AG04450 (cell line): ENCODE results near the gene NEMP2. TPM values are rescaled to one million over a fixed set of nuclear protein-coding genes. Genes with fewer than 3 reads are reported as not detected.
A peak's percentile ranks its signal among the peaks of the same experiment; 100 is the strongest.

Experiments
- CTCF ChIA-PET: fragments of 300-600, 350-600 bp; formaldehyde crosslinking; extraction: SDS; loops from one replicate; lab custom pipeline; 2022; ENCODE audit warnings: antibody characterized with exemption, inconsistent platforms; lab: Charles Lee
- POLR2A ChIA-PET: fragments of 350-600 bp; formaldehyde crosslinking; extraction: SDS; loops from one replicate; lab custom pipeline; 2021; ENCODE audit warnings: antibody characterized with exemption, inconsistent platforms; lab: Yijun Ruan, JAX
- DNase-seq: peaks from one replicate; pipeline ENCODE4 v3.0.0-alpha.2; 2011; ENCODE audit warnings: low read depth, low spot score
- H3K27ac ChIP-seq: one replicate; pipeline ENCODE4 v1.5.1; 2012; ENCODE audit warnings: low read depth, low read length, control low read depth
- H3K27me3 ChIP-seq: one replicate; pipeline ENCODE4 v1.6.0; 2012; ENCODE audit warnings: low read length; ENCODE audit not compliant: control insufficient read depth, insufficient read depth
- H3K4me3 ChIP-seq: 2 replicates; pipeline ENCODE4 v1.5.1; 2011; ENCODE audit warnings: mild to moderate bottlenecking, low read depth, low read length, control low read depth
- H3K9me3 ChIP-seq: 2 replicates; pipeline ENCODE4 v1.5.1; 2012; ENCODE audit warnings: low read length; ENCODE audit not compliant: control insufficient read depth, insufficient read depth
- CTCF ChIP-seq: IDR thresholded peaks from 2 replicates; pipeline ENCODE4 v1.5.1; 2011; ENCODE audit warnings: low read depth, low read length, control low read depth, inconsistent platforms
- polyA plus RNA-seq: library from polyadenylated mRNA; depleted of rRNA; stranded (reverse); fragments of >200 nt; gene quantifications from 2 replicates; pipeline ENCODE4 v1.2.3, GENCODE V29; 2011

The NEMP2 gene
- polyA plus RNA-seq, 1 experiment: 7.3 TPM

GRCh38 chr2:190528521-190529001 lies 6.0 kb downstream of the NEMP2 start:
- H3K4me3 ChIP-seq: no peak overlapping the region
- TF ChIP-seq CTCF: no peak
- DNase-seq: peak; percentile 44
- H3K9me3 ChIP-seq: no peaks in the 10 kb centered on the region
- POLR2A ChIA-PET: interaction anchor here (1.4 kb wide), 1 partner anchor 45 kb away, joined by 4 read pairs; no protein-coding TSS in a partner anchor
- peak overlapping the region; percentile 43 for H3K27ac ChIP-seq
- CTCF ChIA-PET: no interaction called here
- H3K27me3 ChIP-seq: no peaks in the 10 kb centered on the region

GRCh38 chr2:190527918-190528317 lies 6.6 kb downstream of the NEMP2 start:
- Histone ChIP-seq H3K4me3 (no peak overlapping the region), H3K9me3 (no peaks in the 10 kb centered on the region), H3K27me3 (no peaks in the 10 kb centered on the region), H3K27ac (no peak overlapping the region)
- POLR2A ChIA-PET: no interaction called here
- no peak for TF ChIP-seq CTCF
- CTCF ChIA-PET: no interaction called here
- no peak for DNase-seq

- CTCF ChIA-PET: no interaction called here
- Histone ChIP-seq H3K27ac (no peak overlapping the region), H3K9me3 (no peaks in the 10 kb centered on the region), H3K27me3 (no peaks in the 10 kb centered on the region), H3K4me3 (no peak overlapping the region)
- no peak for DNase-seq
- TF ChIP-seq CTCF: no peak
- POLR2A ChIA-PET: no interaction called here
Observed at GRCh38 chr2:190527214-190527613, 7.3 kb downstream of the NEMP2 start.

- Histone ChIP-seq H3K9me3 (no peaks in the 10 kb centered on the region), H3K27me3 (no peaks in the 10 kb centered on the region), H3K4me3 (no peak overlapping the region), H3K27ac (no peak overlapping the region)
- CTCF ChIA-PET: no interaction called here
- POLR2A ChIA-PET: no interaction called here
- DNase-seq: no peak
- TF ChIP-seq CTCF: no peak
Observed at GRCh38 chr2:190526105-190526750, 8.3 kb downstream of the NEMP2 start.

- POLR2A ChIA-PET: no interaction called here
- no peak overlapping the region for H3K4me3 ChIP-seq
- CTCF ChIA-PET: no interaction called here
- no peak overlapping the region for H3K27ac ChIP-seq
- DNase-seq: no peak
- no peaks in the 10 kb centered on the region for H3K27me3 ChIP-seq
- TF ChIP-seq CTCF: no peak
- no peaks in the 10 kb centered on the region for H3K9me3 ChIP-seq
Observed at GRCh38 chr2:190524928-190525327, 9.6 kb downstream of the NEMP2 start.
